HG02970 (cell line): ENCODE results near the gene STK24.

Experiments
- ATAC-seq: cut with Tn5 transposase; IDR thresholded peaks from one replicate; pipeline ENCODE4 v1.9.1; 2021; ENCODE audit warnings: mild to moderate bottlenecking, moderate library complexity, moderate number of reproducible peaks; ENCODE audit not compliant: unreplicated experiment, low FRiP score

The STK24 gene

DNA sequence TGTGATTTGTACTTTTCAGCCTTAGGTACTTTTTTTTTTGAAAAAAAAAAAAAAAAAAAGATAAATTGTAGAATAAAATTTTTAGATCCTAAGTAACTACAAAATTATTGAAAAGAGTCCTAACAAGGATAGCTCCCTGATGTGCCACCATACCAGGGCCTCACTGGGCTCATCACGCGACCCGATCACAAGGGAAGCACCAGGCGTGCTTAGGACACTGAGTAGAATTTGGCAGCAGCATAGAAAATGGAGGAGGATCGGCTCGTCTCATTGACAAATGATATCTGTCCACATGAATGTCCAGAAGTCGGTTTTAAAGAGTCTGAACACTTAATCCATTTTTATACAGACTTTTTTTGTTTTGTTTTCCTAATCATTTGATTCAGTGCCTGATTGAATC lies 179.0 kb downstream of the STK24 start:
- ATAC-seq, result no peak

DNA sequence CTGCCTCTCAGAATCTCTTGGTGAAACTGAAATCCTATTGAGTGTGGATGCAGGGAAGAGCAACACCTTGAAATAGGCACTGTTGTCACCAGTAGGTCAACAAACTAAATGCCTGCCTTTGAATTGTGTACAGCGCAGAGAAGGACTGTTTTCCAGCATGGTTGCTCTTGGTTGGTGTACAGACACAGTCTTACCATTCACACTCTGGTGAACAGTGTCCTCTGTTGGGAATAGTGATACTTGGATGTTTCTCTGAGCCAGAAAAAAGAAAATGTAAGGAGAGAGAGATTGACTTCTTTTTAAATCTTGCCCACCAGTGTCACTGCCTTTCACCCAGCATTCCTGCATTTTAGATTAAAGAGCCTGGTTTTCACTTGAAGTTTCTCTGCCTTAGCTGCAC lies 179.7 kb downstream of the STK24 start:
- ATAC-seq, result no peak

DNA sequence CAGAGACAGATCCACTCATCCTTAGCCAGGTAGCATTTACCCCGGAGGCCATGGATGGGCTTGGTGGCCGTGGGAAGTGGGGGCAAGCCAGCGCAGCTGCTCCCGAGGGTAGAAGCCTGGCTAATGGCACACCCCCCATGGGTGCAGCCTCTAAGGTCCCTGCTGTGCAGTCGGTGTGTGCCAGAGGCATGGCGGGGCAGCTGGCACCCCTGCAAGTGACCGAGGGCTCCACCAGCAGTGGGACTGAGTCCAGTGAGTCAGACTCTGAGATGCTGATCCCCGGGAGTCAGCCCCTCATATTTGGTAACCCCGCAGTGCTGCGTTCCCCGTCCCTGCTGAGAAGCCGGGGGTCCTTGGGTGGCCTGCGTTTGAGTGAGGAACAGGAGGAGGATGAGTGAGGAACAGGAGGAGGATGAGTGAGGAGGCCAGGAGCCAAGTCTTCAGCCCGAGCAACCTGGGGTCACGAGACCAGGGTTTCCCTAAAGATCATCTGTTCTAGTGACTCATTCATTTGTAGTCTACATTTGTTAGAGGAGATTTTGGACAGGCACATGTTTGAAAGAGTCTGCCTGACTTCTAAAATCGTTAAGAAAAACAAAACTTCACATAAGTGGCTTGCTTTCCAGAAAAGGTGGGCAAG lies 180.7 kb downstream of the STK24 start:
- ATAC-seq, result no peak
